ENCODE measurements around the gene SLC39A13.

SLC39A13 gene

DNA sequence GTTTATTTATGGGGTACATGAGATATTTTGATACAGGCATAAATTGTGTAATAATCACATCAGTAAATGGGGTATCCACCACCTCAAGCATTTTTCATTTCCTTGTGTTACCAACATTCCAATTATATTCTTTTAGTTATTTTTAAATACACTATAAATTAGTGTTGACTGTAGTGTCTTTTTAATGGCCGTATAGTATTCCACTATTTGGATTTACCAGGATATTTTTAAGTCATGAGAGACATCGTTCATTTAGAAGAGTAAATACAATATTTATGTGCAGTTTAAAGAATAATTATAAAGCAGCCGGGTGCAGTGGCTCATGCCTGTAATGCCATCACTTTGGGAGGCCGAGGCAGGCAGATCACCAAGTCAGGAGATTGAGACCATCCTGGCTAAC lies 23.9 kb upstream of the SLC39A13 start:
- no peak for DNase-seq (ENCODE audit: low read depth in 2 of 2)

DNA sequence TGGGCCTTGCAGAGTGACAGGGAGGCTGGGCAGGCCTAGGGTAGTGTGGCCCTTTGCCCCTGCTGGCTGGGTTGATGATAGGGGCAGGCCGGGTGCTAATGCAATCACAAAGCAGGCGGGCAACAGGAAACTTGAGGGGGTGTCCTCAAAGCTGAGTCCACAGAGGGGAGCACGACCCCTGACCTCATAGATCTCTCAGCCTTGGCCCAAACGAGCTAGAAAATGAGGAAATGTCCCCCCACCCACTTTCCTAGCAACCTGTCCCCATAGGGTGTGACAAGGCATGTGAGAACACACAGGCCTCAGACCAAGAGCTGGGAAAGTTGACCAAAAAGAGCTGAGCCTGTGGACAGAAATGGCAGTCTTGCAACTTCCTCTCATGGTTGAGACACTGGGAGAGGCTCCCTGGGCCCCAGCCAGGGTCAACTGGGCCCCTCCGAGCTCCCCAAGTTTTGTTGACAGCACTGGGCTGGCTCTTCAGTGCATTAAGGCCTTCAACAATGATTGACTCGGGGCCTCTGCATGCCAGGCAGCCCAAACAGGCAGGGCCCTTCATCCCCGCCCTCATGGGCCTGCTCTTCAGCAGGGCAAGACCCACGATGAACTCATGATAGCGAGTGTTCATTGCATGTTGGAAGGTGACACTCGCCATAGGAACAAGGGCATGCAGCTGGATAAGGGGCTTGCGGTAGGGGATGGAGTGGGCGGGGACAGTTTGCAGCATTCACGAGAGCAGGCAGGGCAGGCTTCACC lies 20.3 kb upstream of the SLC39A13 start:
- no peak for DNase-seq (ENCODE audit: low read depth in 2 of 2)

DNA sequence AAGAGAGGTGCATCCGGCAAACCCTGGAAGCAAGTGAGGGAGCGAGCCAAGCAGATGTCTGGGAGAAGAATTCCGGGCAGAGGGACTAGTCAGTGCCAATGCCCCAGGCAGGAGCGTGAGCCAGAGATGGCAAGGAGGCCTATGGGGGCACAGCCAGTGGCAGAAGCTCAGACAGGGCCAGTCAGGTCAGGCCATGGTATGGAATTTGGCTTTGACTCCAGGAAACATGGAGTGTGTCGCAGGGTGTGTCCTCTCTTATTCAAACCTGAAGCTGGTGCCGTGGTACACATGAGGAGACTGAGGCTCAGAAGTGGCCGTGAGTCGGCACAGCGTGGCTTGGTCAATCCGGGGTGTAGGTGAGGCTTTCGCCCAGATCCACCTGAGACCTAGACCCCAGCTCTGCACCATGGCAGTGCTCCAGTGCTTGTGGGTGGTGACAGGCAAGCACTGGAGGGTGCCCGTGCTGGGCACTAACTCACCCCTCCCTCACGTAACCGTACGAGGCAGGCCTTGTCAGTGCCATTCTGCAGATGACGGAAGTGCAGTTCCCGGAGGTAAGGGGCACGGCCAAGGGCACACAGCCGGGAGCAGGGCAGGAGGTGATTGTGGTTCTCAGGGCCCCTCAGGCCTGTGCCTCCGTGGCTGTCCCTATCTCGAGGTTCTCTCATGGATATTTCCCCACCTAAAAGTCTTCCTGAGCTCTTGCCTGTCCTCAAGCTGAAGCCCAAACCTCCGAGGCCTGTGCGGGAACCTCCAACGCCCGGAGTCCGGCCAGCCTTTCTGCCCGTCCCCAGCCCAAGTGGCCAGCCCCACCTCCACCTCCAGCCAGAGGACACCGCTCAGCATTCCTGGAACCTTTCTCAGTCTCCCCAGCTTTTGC lies 19.5 kb upstream of the SLC39A13 start:
- no peak for DNase-seq (ENCODE audit: low read depth in 2 of 2)

DNA sequence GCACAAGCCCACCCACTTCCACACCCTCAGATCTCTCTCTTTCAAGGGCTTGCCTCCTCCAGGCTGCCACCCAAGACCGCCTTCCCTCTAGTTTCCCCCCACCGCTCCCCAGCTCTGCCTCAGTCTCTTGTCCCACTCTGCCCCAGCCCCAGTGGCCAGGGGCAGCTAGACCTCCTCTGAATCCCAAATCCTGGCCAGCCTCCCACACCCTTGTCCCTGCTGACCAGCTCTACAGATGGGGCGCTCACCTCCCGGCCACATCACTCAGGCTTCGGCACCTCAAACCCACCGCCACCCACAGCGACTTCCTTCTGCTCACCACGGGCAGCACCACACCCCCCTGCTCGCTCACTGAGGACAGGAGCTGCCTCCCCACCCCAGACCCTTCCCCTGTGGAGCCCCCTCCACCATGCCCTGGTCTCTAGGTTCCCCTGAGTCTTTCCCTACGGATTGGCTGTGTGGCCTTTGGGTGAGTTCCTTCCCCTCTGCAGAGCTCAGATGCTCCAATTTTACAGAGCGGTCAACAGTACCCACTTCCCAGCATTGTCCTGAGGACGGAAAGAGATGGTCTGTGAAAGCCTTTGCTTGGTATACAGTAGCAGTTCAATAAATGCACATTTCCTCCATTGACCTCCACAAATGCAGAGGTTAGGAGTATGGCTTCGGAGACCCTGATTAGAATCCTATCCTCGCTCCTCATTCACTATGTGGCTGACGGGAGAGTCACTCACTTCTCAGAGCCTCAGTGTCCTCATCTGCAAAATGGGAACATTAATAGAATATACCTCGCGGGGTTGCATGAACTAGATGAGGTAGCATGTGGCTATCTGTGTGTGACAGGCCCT lies 18.6 kb upstream of the SLC39A13 start:
- DNase-seq (ENCODE audit: low read depth in 2 of 2), result no peak

DNA sequence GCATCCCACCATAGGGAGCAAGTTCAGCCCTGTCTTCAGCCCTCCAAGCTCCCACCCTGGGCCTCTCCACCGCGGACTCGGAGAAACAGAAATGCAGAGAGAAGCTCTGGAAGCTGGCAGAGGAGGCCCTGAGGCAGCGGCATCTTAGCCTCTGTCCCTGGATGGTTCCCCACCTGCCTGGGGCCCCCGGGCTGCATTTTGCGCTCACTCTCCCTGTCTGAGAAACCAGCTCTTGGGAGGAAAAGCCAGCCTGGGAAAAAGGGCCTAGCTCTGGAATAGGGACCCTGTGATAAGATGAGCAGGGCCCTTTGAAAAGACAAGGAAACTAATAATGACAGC lies 18.0 kb upstream of the SLC39A13 start:
- no peak for DNase-seq (ENCODE audit: low read depth in 2 of 2)

DNA sequence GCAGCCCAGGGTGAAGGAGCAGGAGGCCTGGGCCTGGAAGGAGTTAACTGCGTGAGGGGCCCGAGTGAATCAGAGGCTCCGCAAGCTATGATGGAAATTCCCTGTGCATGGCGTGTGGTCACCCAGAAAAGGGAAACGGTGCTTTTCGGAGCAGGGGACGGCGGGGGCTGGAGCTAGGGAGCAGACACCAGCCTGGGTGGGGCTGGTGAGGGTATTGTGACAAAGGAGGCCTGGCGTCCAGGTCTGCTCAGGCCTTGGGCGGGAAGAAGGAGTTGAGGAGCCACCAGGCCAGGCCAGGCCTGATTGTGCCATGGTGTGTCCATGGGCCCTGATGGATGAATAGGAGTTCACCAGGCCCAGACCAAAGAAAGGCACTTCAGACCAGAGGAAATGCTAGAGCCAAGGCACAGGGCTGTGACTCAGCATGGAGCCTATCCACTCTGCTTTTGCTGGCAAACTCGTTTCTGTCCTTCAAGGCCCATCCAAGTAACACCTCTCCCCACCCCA lies 17.3 kb upstream of the SLC39A13 start:
- no peak for DNase-seq (ENCODE audit: low read depth in 2 of 2)

DNA sequence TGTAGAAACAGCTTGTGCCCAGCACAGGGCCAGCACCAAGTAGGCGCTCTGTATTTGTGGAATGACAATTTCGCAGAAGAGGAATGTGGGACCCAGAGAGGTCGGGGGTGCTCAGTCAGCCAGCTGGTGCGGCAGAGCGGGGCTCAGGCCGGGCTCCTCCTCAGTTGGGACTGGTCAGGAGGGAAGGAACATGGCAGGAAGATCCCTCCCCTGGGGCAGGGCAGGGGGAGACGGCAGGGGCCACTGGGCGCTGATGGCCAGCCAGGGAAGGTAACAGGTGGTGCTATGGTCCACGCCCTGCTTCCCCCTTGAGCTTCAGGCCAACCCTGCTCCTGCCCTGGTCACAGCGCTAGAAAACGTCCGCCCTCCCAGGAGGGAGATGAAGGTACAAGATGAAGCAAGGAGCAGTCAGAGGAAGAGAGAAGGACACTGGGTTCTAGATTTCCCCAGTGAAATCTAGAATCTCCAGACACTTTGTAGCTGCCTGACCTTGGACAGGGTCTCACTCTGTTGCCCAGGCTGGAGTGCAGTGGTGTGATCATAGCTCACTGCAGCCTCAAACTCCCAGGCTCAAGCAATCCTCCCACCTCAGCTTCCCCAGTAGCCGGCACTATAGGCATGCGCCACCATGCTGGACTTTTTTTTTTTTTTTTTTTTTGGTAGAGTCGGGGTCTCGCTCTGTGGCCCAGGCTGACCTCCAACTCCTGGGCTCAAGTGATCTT lies 16.5 kb upstream of the SLC39A13 start:
- no peak for DNase-seq (ENCODE audit: low read depth in 2 of 2)

DNA sequence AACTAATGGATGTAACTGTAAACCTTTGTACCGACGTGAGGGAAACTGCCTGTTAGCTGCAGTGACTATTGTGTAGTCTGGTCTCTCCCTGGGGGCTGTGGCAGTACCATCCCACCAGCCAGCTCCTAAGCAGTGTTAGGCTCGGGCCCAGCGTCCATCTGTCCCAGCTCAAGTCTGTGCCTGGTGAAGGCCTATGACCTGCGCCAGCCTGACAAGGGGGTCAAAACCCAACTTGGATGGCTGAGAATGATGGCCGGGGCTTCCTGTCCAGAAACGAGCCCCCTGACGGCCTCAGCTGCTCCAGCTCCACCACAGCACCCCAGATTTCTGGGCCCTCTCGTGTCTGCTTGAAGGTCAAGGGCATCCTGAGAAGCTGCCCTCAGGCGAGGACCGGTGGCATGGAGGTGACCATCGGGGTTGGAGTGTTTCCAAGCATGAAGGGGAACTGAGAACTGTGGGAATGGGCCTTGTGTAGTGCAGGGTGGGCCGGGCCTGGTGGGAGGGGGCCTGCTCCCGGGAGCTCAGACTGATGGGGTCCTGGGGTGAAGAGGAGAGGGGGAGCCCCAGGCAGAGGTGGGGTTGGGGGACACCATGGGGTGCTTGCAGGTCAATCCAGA lies 15.7 kb upstream of the SLC39A13 start:
- no peak for DNase-seq (ENCODE audit: low read depth in 2 of 2)

DNA sequence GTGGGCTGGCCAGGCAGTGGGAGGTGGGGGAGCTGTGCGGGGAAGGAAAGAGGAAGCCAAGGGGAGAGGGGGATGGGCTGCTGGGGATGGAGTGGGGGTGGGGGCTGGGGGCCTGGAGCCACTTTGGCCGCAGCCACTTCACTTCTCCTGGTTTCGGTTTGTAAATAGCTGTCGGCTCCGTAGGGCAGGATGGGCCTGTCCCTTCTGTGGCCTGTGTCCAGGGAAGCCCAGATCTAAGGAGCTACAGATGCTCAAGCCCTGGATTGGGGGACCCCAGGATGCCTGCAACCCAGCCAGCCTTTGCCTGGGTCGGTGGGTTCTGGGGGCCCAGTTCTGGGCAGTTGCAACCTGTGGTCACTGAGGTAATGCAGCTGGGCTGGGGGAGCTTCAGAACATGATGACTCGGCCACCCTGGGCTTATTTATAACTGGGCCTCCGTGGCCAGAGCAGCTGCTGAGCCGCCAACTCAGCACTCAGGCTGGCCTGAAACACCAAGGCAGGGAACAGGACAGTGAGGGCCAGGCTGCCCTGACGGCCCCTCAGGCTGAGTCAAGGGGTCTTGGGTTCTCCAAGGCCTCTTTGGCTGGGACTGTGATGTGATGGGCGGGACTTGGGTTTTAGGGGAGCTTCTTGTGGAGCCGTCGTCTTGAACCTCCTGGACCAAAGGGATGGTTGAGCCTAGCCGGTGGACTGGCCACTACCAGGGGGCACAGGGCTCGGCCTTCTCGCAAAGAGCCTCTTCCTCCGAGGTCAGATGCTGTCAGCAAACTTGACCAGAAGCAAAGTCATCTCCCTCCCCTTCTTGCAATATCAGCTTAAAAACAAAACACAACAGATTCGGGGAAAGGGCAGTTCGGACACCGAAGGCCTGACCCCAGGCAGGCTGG lies 15.0 kb upstream of the SLC39A13 start:
- DNase-seq (ENCODE audit: low read depth in 2 of 2), result no peak

DNA sequence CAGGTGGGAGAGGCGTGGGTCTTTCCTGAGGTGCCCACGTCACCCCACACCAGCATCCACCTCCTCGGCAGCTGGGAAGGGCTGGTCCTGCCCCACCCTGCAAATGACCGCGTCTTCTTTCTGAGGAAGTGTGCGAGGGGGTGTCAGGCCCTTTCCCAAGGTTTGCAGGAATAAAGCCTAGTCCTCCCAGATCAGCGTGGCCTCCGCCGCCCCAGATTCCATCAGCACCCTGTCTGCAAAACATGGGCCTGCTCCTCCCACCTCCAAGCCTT lies 14.4 kb upstream of the SLC39A13 start:
- DNase-seq (ENCODE audit: low read depth in 2 of 2), result no peak

DNA sequence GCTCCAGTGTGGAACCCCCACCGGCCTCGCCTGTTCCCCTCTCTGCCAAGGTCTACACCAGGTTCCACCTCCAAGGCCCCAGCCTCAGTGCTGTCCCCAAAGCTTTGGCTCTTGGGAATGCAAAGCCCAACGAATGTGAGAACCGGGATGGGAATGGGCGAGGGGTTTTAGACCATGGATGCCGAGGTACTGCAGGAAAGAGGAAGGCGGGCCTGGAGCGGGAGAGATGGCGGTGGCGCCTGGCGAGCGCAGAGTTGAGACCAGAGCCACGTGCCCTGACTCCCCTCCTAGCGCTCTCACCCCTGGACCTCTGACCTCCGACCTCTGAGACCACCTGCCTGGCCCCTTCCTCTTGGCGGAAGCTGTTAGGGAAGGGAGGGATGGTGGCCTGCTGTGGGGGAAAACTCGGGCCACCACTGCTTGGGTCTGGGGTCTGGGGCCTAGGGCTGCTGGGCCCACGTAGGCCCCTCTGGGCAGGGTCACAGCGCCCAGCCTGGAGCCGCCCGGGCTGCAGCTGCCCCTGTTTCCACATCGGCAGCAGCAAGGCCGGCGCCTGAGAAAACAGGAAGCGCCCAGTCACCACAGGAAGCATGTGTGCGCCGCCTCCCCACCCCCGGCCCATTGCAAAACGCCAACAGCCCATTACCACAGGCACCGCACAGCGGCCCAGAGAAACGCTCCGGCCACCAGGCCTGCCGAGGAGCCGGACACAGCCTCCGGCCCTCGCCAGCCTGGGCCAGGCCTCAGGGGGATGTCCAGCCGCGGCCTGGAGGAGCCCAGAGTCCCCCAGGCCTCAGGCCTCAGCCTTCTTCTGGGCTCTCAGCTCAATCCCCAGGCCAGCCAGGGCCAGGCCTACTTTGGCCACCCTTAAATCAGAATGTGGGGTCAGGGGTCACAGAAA lies 13.8 kb upstream of the SLC39A13 start:
- DNase-seq (ENCODE audit: low read depth in 2 of 2), result peak; percentile 32 to 51

DNA sequence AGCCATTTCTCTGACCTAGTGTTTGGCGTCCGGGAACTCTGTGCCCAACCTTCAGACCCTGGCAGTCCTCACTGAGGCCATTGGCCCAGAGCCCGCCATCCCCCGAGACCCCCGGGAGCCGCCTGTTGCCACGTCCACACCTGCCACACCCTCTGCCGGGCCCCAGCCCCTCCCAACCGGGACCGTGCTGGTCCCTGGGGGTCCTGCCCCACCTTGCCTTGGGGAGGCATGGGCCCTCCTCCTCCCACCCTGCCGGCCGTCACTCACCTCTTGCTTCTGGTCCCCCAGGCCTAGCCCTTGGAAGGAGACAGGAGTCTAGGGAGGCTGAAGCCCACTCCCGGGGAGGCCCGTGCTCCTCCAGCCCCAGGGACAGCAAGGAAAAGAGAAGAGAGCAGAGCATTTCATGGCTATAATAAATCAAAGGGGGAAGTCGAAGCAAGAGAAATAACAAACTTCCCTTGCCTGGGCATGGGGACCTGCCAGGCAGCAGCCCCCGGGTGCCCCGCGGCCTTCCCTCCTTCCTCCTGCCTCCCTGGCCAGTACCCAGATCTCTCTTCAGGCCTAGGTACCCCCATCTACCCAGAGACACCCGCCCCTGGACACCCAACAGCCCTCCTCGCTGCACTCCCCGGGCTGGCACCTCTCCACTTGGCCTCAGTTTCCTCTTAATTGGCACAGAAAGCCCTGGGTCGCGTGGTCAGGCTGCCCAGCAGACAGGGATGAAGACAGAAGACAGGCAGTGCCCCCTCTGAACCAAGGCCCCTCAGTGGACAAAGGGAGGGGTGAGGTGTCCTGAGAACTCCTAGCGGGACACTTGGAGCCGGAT lies 13.0 kb upstream of the SLC39A13 start:
- no peak for DNase-seq (ENCODE audit: low read depth in 2 of 2)

DNA sequence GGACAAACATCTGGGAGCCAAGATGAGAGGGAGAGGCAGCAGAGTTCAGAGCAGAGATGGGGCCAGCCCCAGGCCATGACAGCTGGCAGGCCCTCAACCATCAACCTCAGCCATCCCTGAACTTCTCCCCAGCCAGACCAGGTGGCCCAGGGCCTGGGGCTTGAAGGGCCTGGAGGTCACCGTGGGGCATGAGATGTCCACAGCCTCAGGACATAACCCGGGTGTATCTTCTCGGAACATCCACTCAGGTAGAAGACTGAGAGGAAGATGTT lies 12.4 kb upstream of the SLC39A13 start:
- DNase-seq (ENCODE audit: low read depth in 2 of 2), result no peak

DNA sequence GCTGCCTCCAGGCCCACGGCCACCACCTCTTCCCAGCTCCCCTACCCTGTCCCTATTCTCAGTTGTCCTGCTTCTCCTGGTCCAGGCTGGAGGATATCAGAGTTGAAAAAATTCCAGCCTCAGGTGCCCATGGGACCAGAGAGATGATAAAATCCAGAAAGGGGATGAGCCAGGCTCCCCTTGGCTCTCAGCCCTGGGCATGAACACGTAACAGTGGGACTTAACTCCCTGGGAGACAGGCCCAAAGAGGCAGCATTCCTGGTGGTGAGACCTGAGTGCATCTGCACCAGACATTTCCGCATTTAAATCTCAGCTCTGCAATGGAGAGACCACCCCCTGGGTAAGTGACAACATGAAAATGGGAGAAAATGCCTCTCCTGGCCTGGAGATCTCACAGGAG lies 10.4 kb upstream of the SLC39A13 start:
- no peak for DNase-seq (ENCODE audit: low read depth in 2 of 2)

DNA sequence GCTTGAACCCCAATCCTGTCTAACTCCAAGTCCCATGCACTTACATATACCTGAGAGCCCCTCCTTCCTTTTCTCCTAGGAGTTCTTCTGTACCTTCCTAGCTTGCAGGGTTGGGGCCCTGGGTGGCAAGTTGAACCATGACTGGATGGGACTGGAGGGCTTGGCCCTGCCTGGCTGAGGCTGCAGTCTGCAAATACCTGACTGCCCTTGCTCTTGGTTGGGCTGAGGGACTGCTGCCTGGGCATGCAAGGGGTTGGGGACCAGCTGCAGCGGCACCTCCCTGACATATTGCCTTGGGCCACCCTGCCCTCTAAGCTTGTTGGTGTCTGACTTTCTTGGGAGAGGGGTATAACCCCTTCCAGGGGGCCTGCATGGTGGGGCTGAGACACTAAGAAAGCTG lies 9.8 kb upstream of the SLC39A13 start:
- no peak for DNase-seq (ENCODE audit: low read depth in 2 of 2)

DNA sequence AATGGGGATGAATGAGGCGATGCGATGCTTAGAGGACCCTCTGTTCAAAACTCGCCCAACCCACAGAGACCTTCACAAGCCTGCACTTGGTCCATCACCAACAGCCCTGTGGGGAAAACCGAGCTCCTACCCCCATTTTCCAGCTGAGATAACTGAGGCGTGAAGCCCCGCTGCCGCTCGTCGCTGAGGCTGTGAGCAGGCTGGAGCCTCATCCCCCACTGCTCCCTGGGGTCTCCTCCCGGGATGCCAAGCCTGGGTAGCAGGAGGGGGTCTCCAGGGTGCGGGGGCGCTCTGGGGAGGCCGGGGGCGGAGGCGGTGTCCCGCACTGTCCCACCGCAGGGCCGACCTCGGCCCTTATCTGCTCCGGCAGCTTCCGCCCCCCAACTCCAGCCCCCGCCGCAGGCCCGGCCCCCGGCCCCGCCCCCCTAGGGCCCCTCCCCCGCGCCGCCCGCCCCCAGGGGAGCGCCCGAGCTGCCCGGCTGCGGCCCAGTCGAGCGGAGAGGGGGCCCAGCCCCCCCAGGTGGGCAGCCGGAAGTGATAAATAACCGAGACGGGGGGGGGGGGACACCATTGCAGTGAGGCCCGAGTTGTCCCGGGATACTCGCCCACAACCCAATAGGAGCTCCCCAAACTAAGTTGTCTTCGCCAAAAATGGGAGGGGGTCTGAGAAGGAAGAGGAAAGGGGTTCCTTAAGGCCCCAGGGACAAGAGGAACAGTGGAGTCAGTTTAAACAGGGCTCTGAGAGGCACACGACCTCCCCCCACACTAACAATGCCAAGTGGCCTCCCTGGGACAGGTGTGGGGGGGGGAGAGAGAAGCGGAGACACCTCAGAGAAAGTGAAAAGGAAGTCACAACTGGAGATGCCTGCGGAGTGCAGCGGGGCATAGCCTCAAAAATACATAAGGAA lies 8.3 kb upstream of the SLC39A13 start:
- peak in 1 of 2 donors; percentile 39 for DNase-seq (ENCODE audit: low read depth in 2 of 2)

DNA sequence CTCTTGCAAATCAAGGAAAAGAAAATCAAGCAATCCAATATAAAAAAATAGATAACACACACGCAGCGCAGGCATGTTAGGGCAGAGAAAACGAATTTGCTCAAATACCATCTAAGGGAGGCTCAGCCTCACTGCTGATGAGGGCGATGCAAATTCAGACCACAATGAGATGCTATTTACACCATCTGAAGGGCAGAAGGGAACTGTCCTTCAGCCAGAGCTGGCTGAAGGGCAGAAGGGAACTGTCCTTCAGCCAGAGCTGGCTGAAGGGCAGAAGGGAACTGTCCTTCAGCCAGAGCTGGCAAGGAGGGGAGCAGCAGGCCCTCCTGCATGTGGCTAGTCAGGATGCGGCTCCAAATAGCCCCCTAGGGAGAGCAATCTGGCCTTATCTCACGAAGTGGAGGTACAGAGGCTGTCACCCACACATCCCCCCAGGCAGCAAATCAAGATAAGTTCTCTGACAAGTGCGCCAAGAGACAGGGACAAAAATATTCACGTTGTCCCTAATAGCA lies 7.6 kb upstream of the SLC39A13 start:
- DNase-seq (ENCODE audit: low read depth in 2 of 2), result no peak
